ENCODE results near the gene HHATL. TPM values are rescaled to one million over a fixed set of nuclear protein-coding genes. Genes with fewer than 3 reads are reported as not detected.

Gene HHATL
- total RNA-seq, 1 experiment from 2014 or later: not detected

GRCh38 chr3:42699511-42699971 is 3.1 kb downstream of the HHATL start:
- no peak for DNase-seq (ENCODE audit: low read depth)

DNA sequence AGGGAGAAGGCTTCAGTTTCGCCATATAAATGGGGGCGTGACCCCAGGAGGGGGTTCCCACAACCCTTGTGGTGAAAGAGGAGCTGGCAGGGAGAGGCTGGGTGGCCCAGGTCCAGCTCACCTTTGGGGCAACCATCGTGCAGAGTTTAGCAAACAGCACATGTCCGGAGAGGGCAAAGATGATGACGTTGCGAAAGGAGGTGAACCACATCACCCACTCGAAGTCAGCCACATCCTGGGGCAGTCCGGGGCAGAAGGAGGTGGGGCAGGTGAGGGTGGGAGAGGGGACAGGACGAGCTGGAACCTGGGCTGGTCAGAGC is 3.7 kb downstream of the HHATL start:
- no peak for DNase-seq (ENCODE audit: low read depth)

DNA sequence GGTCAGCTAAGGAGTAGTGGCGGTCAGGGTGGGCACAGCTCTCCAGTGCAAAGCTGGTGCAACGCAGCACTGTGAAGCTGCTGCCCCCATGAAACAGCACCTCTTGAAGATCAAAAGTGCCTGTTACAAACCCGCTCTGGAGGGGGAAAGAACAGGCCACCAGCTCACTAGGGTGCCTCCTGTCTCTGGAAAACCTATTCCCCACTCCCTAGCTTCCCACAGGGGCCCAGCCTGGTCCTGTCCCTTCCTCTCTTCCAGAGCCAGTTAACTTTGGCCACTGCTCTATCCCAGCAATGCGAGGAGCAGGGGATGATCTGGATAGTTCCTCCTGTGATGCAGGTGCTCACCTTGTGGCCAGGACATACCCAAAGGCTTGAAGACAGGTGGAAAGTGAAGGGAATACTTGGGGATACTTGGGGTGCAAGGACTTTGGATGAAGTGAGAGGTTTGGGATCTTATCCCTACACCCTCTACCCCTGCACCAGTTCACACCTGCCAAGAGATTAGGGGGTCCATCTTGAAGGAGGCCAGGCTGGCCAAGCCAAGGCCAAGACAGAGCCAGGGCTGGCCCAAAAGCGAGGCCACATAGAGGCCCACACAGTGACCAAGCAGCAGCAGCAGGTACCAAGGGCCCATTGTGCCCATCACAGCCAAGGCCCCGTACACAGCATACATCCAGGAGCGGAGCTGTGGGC is 4.2 kb downstream of the HHATL start:
- no peak for DNase-seq (ENCODE audit: low read depth)

- no peak for DNase-seq (ENCODE audit: low read depth)
Measured at GRCh38 chr3:42697289-42698051, 5.1 kb downstream of the HHATL start.

DNA sequence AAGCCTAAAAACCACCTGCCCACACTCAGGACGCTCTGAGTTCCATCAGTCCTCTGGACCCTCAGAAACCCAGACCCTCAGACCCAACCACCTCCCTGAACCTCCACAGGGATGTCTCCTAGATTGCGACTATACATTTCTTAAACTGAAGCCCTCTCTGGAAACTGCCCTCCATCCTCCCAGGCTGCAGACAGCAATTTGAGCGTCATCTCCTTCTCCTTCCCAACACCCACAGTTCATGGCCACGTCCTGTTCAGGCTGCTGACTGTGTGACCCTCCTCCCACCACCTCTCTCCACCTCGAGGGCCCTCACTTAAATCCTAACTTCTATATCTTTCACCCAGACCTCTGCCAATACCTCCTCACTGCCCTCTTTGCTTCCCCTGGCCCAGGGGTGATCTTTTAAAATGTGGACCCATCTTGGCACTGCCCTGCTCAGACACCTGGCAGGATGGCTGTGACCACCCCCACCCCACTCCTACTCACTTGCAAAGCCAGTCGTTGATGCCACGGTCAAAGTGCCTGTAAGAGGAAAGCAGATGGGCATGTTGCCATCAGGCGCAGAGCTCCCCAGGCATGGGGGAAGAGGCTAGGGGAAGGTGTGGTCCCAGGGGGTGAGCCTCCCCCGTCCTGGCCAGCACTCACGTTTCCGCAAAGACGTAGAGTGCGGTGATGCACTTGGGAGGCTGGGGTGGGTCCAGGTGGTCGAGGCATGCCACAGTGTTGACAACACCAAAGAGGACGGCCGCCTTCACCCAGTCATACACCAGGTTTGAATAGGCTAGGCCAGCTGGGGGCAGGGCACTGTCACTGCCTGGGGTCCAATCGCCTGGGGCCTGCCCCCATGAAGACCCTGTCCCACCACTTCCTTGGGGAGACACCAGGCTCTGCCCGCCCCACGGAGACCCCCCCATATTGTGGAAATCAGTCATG is 6.0 kb downstream of the HHATL start:
- DNase-seq (ENCODE audit: low read depth): no peak

- no peak for DNase-seq (ENCODE audit: low read depth)
Measured at GRCh38 chr3:42694366-42694765, 8.2 kb downstream of the HHATL start.

DNA sequence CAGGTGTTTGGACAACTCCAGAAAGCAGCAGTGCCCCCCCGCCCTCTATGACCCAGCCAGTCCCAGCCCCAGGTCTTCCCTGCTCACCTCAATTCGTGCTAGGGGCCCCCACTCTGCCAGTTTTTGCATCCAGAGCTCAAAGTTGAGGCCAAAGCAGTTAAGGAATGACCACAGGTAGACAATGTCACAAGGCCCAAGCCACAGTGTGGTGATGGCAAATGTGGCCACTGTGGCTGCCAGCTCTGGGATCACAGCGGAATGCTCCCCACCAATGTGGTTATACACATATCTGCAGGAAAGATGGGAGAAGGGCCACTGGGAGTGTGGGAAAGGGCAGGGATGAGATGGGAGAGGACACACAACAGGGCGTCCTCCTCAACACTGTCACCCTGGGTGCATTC is 9.1 kb downstream of the HHATL start:
- no peak for DNase-seq (ENCODE audit: low read depth)

- DNase-seq (ENCODE audit: low read depth): no peak
Measured at GRCh38 chr3:42692667-42693529, 9.7 kb downstream of the HHATL start.

DNA sequence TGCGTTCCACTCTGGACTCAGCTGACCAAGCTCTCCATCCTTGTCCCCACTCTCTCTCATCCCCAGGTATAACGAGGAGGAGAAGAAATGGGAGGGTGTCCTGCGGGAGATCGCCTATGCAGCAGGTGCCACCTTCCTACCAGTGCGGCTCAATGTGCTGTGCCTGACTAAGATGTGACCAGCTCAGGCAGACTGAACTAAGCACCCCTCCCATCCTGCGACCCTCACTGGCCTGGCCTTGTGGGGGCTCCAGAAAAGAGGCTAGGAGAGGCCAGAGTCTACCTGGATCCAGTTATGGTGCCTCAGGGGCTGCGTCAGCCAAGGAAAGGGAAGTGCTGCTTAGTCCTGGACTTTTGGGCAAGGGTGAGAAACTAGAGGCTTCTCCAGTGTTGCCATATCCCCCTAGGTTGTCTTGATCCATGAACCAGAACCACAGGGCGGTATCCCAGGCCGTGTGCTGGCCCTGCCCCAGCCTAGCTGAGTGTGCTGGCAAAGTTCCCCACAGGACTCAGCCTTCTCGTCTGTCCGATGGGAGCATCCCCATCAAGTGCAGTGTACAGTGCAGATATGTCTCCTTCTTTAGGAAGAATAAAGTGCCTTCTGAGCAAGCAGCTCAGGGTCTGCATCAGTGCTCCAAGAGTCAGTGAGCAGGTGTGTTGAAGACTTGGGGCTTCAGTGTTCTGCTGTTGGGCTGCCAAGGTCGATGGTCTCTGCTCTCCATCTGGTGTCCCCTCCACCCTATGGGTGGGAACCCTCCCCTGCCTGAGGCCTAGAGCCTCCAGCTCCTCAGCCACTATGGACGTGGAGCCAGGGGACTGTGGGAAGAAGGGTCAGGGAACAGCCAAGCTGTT is 10.6 kb downstream of the HHATL start:
- no peak for DNase-seq (ENCODE audit: low read depth)

- DNase-seq (ENCODE audit: low read depth): no peak
Measured at GRCh38 chr3:42690766-42691680, 11.6 kb downstream of the HHATL start.

GRCh38 chr3:42690191-42690590 is 12.4 kb downstream of the HHATL start:
- no peak for DNase-seq (ENCODE audit: low read depth)

GRCh38 chr3:42689421-42690014 is 13.1 kb downstream of the HHATL start:
- DNase-seq (ENCODE audit: low read depth): no peak

GRCh38 chr3:42688487-42689420 is 13.8 kb downstream of the HHATL start:
- DNase-seq (ENCODE audit: low read depth): no peak

DNA sequence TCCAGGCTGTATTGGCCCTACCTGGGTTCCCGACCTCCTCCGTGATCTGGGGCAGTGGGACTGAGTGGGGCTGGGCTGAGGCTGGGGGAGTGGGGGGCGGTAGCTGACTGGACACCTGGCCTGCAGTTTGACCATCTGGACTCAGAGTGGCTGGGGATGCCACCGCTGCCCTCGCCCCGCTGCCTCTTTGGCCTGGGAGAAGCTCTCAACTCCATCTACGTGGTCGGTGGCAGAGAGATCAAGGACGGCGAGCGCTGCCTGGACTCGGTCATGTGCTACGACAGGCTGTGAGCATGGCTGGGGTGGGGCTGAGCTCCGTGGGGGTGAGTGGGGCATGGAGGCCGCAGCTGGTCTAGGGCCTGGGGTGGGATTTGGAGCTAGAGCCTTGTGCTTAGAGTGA is 14.6 kb downstream of the HHATL start:
- DNase-seq (ENCODE audit: low read depth): no peak

GRCh38 chr3:42686832-42687650 is 15.6 kb downstream of the HHATL start:
- no peak for DNase-seq (ENCODE audit: low read depth)

All from LHCN-M2 (cell line).